ENCODE data around the gene LOC128125822.

- no peak for TF ChIP-seq POLR2A (IDR thresholded peaks at IDR 0.05)
- no peak for TF ChIP-seq CTCF (IDR thresholded peaks at IDR 0.05 in 8 of 11, conservative IDR thresholded peaks at IDR 0.05 in 3 of 11)
Observed at GRCh38 chr6:63584125-63584514, 11.8 kb downstream of the LOC128125822 start.

All from spleen (tissue), 7 donors.